HG03521 (cell line): Measurements from ENCODE around the gene GPD1L.

Experiments
- ATAC-seq: cut with Tn5 transposase; IDR thresholded peaks from one replicate; pipeline ENCODE4 v1.9.1; 2021; ENCODE audit warnings: mild to moderate bottlenecking, moderate library complexity; ENCODE audit not compliant: unreplicated experiment

GPD1L gene

GRCh38 chr3:32132706-32133105 is 26.3 kb downstream of the GPD1L start:
- no peak for ATAC-seq

GRCh38 chr3:32136703-32137102 is 30.3 kb downstream of the GPD1L start:
- no peak for ATAC-seq

- no peak for ATAC-seq
These were observed 31.4 kb downstream of the GPD1L start for GRCh38 chr3:32137870-32138269.

- ATAC-seq: no peak
These were observed 32.2 kb downstream of the GPD1L start for GRCh38 chr3:32138545-32139104.

GRCh38 chr3:32140943-32141342 is 34.5 kb downstream of the GPD1L start:
- ATAC-seq: no peak

- peak; percentile 54 for ATAC-seq
These were observed 37.7 kb downstream of the GPD1L start for GRCh38 chr3:32143849-32144757.

GRCh38 chr3:32146746-32147211 is 40.4 kb downstream of the GPD1L start:
- no peak for ATAC-seq

- ATAC-seq: no peak
These were observed 41.1 kb downstream of the GPD1L start for GRCh38 chr3:32147509-32147908.

GRCh38 chr3:32147933-32148332 is 41.5 kb downstream of the GPD1L start:
- ATAC-seq: no peak

GRCh38 chr3:32148351-32148750 is 41.9 kb downstream of the GPD1L start:
- no peak for ATAC-seq

GRCh38 chr3:32153414-32154204 is 47.2 kb downstream of the GPD1L start:
- ATAC-seq: no peak

- no peak for ATAC-seq
These were observed 47.8 kb downstream of the GPD1L start for GRCh38 chr3:32154205-32154579.

GRCh38 chr3:32155117-32155516 is 48.7 kb downstream of the GPD1L start:
- no peak for ATAC-seq

GRCh38 chr3:32157600-32158264 is 51.3 kb downstream of the GPD1L start:
- no peak for ATAC-seq

- no peak for ATAC-seq
These were observed 54.3 kb downstream of the GPD1L start for GRCh38 chr3:32160706-32161214.

- ATAC-seq: no peak
These were observed 59.0 kb downstream of the GPD1L start for GRCh38 chr3:32165442-32165841.

- no peak for ATAC-seq
These were observed 60.2 kb downstream of the GPD1L start for GRCh38 chr3:32166654-32167053.

GRCh38 chr3:32172420-32172819 is 66.0 kb downstream of the GPD1L start:
- no peak for ATAC-seq

GRCh38 chr3:32175607-32176197 is 69.3 kb downstream of the GPD1L start:
- ATAC-seq: no peak

- ATAC-seq: no peak
These were observed 70.7 kb downstream of the GPD1L start for GRCh38 chr3:32176989-32177701.
